OCI-LY3 (cell line): Measurements from ENCODE around the gene BFSP1.

ENCODE experiments used
- H2AFZ ChIP-seq: fragments of 200-600, 300-600 bp; shearing (Covaris generic); 2 replicates; pipeline ENCODE4 v1.6.0; 2014; ENCODE audit warnings: antibody characterized with exemption, low read depth, low read length
- H3K27ac ChIP-seq: fragments of 200-600, 300-600 bp; sonication (generic); 2 replicates; pipeline ENCODE4 v1.5.1; 2014; ENCODE audit warnings: mild to moderate bottlenecking, low read length, moderate library complexity, mixed read lengths
- H3K27me3 ChIP-seq: fragments of 200-600, 300-600 bp; sonication (generic); 2 replicates; pipeline ENCODE4 v1.6.1; 2014; ENCODE audit warnings: low read depth, low read length, mixed read lengths
- H3K36me3 ChIP-seq: fragments of 200-600, 300-600 bp; sonication (generic); replicated peaks from 2 replicates; pipeline ENCODE3; 2014; ENCODE audit warnings: low read depth, low read length, mixed read lengths
- H3K4me1 ChIP-seq: fragments of 300-600, 200-600 bp; sonication (generic); 2 replicates; pipeline ENCODE4 v1.6.1; 2014; ENCODE audit warnings: low read length, mixed read lengths
- H3K4me2 ChIP-seq: fragments of 200-600, 300-600 bp; sonication (generic); 2 replicates; pipeline ENCODE4 v1.6.1; 2014; ENCODE audit warnings: low read length, mixed read lengths
- H3K4me3 ChIP-seq: fragments of 300-600, 200-600 bp; sonication (generic); 2 replicates; pipeline ENCODE4 v1.5.1; 2014; ENCODE audit warnings: antibody characterized with exemption, mild to moderate bottlenecking, low read length, moderate library complexity
- H3K79me2 ChIP-seq: fragments of 300-600, 200-600 bp; shearing (Covaris generic); 2 replicates; pipeline ENCODE4 v1.6.1; 2014; ENCODE audit warnings: mild to moderate bottlenecking, low read length, mixed read lengths
- H3K9ac ChIP-seq: fragments of 300-600, 200-600 bp; shearing (Covaris generic); 2 replicates; pipeline ENCODE4 v1.6.0; 2014; ENCODE audit warnings: mild to moderate bottlenecking, low read length, moderate library complexity
- H3K9me3 ChIP-seq: fragments of 200-600, 300-600 bp; shearing (Covaris generic); 2 replicates; pipeline ENCODE4 v1.6.1; 2014; ENCODE audit warnings: low read length, mixed read lengths; ENCODE audit not compliant: insufficient read depth
- H4K20me1 ChIP-seq: fragments of 200-600, 300-600 bp; sonication (generic); 2 replicates; pipeline ENCODE4 v1.6.1; 2016; ENCODE audit warnings: low read length, mixed read lengths; ENCODE audit not compliant: insufficient read depth
- CTCF ChIP-seq: fragments of 200-600, 300-600 bp; sonication (generic); IDR thresholded peaks from 2 replicates; pipeline ENCODE4 v1.5.1; 2014; ENCODE audit warnings: antibody characterized with exemption, low read length, low read depth
- EZH2phosphoT487 ChIP-seq: fragments of 200-600 bp; shearing (Covaris generic); IDR thresholded peaks from 2 replicates; pipeline ENCODE4 v1.6.1; 2018; ENCODE audit warnings: antibody characterized with exemption, mixed run types, low read depth

BFSP1 gene

GRCh38 chr20:17469246-17470030 is 61.7 kb downstream of the BFSP1 start:
- no peaks in the 10 kb centered on the region for H3K79me2 ChIP-seq
- no peak overlapping the region for H3K4me3 ChIP-seq
- H3K9ac ChIP-seq, result no peak overlapping the region
- no peaks in the 10 kb centered on the region for H3K36me3 ChIP-seq
- H3K9me3 ChIP-seq, result no peaks in the 10 kb centered on the region
- no peak overlapping the region for H3K27ac ChIP-seq
- H4K20me1 ChIP-seq, result no peaks in the 10 kb centered on the region
- no peak overlapping the region for H3K4me2 ChIP-seq
- H2AFZ ChIP-seq, result no peak overlapping the region
- H3K4me1 ChIP-seq, result no peaks in the 10 kb centered on the region
- H3K27me3 ChIP-seq, result no peaks in the 10 kb centered on the region
- TF ChIP-seq CTCF (no peak), EZH2phosphoT487 (no peak)

GRCh38 chr20:17468073-17468840 is 62.9 kb downstream of the BFSP1 start:
- no peak for TF ChIP-seq CTCF
- no peak for TF ChIP-seq EZH2phosphoT487

GRCh38 chr20:17467120-17467655 is 64.0 kb downstream of the BFSP1 start:
- Histone ChIP-seq H2AFZ (no peak overlapping the region), H3K79me2 (no peaks in the 10 kb centered on the region), H3K4me1 (no peaks in the 10 kb centered on the region), H3K36me3 (no peaks in the 10 kb centered on the region), H3K27ac (no peak overlapping the region), H3K27me3 (0 out of 2 replicates have a peak, but pooled peaks cover 4% of the 10 kb centered on the region), H3K4me2 (no peak overlapping the region), H3K4me3 (no peak overlapping the region), H3K9ac (no peak overlapping the region), H4K20me1 (no peaks in the 10 kb centered on the region), H3K9me3 (no peaks in the 10 kb centered on the region)
- TF ChIP-seq EZH2phosphoT487, result no peak
- no peak for TF ChIP-seq CTCF

More at GRCh38 chr20:17468073-17468840, 62.9 kb downstream of the BFSP1 start:
- Histone ChIP-seq H3K27me3 (0 out of 2 replicates have a peak, but pooled peaks cover 4% of the 10 kb centered on the region), H3K4me3 (no peak overlapping the region), H3K36me3 (no peaks in the 10 kb centered on the region), H4K20me1 (no peaks in the 10 kb centered on the region), H3K9me3 (no peaks in the 10 kb centered on the region), H3K79me2 (no peaks in the 10 kb centered on the region), H3K9ac (no peak overlapping the region), H3K4me2 (no peak overlapping the region), H3K4me1 (no peaks in the 10 kb centered on the region), H3K27ac (no peak overlapping the region), H2AFZ (no peak overlapping the region)

- H3K36me3 ChIP-seq, result no peaks in the 10 kb centered on the region
- H3K9ac ChIP-seq, result no peak overlapping the region
- H3K4me2 ChIP-seq, result no peak overlapping the region
- H3K27me3 ChIP-seq, result 0 out of 2 replicates have a peak, but pooled peaks cover 4% of the 10 kb centered on the region
- H4K20me1 ChIP-seq, result no peaks in the 10 kb centered on the region
- no peak for TF ChIP-seq CTCF
- no peak for TF ChIP-seq EZH2phosphoT487
- H3K4me1 ChIP-seq, result no peaks in the 10 kb centered on the region
- no peaks in the 10 kb centered on the region for H3K9me3 ChIP-seq
- no peak overlapping the region for H3K27ac ChIP-seq
- H3K79me2 ChIP-seq, result no peaks in the 10 kb centered on the region
- H3K4me3 ChIP-seq, result no peak overlapping the region
- no peak overlapping the region for H2AFZ ChIP-seq
Measured at GRCh38 chr20:17466641-17467040, 64.5 kb downstream of the BFSP1 start.
